H7 (cell line): ENCODE measurements around the gene SLC35D2. TPM values are rescaled to one million over a fixed set of nuclear protein-coding genes. Genes with fewer than 3 reads are reported as not detected.

ENCODE experiments used
- DNase-seq: peaks from one replicate; pipeline ENCODE4 v3.0.0; 2012
- H3K27me3 ChIP-seq: 2 replicates; pipeline ENCODE4 v1.6.0; 2011; ENCODE audit warnings: mild to moderate bottlenecking, low read length; ENCODE audit not compliant: control insufficient read depth, insufficient read depth
- H3K36me3 ChIP-seq: replicated peaks from 2 replicates; pipeline ENCODE4 v1.5.1; 2011; ENCODE audit warnings: low read length; ENCODE audit not compliant: control insufficient read depth, insufficient read depth
- H3K4me3 ChIP-seq: 2 replicates; pipeline ENCODE4 v1.5.1; 2011; ENCODE audit warnings: low read depth, mild to moderate bottlenecking, control low read depth, low read length, moderate library complexity; ENCODE audit not compliant: insufficient read depth
- total RNA-seq: library from RNA; depleted of rRNA; stranded (reverse); fragments of >200 nt; shearing (Covaris generic); gene quantifications from 2 replicates; pipeline ENCODE4 v1.2.3, GENCODE V29; 2014; rRNA removed

SLC35D2 gene
- total RNA-seq, 1 experiment from 2014 or later: 10.3 TPM

GRCh38 chr9:96274939-96275338, 108.6 kb downstream of the SLC35D2 start:
- H3K36me3 ChIP-seq: no peaks in the 10 kb centered on the region
- no peaks in the 10 kb centered on the region for H3K27me3 ChIP-seq
- DNase-seq: no peak
- H3K4me3 ChIP-seq: no peak overlapping the region

Other genes with a start within 250 kb of the SLC35D2 start
- 0.24 TPM in 1 of 2 replicates, not detected in the other for gene HSD17B3, start 81.5 kb downstream of the SLC35D2 start, total RNA-seq
- 10.0 and 12.3 TPM in 2 replicates for gene ZNF367, start 34.7 kb upstream of the SLC35D2 start, total RNA-seq
- gene HABP4, start 66.5 kb upstream of the SLC35D2 start, total RNA-seq: 4.6 and 10.0 TPM in 2 replicates
- gene CDC14B, start 236.1 kb upstream of the SLC35D2 start, total RNA-seq: 38.5 and 47.9 TPM in 2 replicates